Measurements from ENCODE around the gene KRTAP10-10.

GRCh38 chr21:44625756-44626155, 11.4 kb upstream of the KRTAP10-10 start:
- no peak for TF ChIP-seq CTCF (IDR thresholded peaks at IDR 0.05)
- TF ChIP-seq POLR2A (IDR thresholded peaks at IDR 0.05) = no peak
- TF ChIP-seq POLR2AphosphoS5 (IDR thresholded peaks at IDR 0.05) = no peak

Measured in gastroesophageal sphincter (tissue), 3 donors.